Measurements from ENCODE around the gene LHFPL3. TPM values are rescaled to one million over a fixed set of nuclear protein-coding genes. Genes with fewer than 3 reads are reported as not detected.

The LHFPL3 gene
- total and polyA plus RNA-seq, 12 donors: 0.14 TPM; not detected in 11

- DNase-seq: no peak
- no peaks in the 10 kb centered on the region for H3K27me3 ChIP-seq
- no peaks in the 10 kb centered on the region for H3K36me3 ChIP-seq (replicated peaks in 1 of 2)
- no peak for TF ChIP-seq POLR2A (IDR thresholded peaks at IDR 0.05)
- TF ChIP-seq, protein P1, sequence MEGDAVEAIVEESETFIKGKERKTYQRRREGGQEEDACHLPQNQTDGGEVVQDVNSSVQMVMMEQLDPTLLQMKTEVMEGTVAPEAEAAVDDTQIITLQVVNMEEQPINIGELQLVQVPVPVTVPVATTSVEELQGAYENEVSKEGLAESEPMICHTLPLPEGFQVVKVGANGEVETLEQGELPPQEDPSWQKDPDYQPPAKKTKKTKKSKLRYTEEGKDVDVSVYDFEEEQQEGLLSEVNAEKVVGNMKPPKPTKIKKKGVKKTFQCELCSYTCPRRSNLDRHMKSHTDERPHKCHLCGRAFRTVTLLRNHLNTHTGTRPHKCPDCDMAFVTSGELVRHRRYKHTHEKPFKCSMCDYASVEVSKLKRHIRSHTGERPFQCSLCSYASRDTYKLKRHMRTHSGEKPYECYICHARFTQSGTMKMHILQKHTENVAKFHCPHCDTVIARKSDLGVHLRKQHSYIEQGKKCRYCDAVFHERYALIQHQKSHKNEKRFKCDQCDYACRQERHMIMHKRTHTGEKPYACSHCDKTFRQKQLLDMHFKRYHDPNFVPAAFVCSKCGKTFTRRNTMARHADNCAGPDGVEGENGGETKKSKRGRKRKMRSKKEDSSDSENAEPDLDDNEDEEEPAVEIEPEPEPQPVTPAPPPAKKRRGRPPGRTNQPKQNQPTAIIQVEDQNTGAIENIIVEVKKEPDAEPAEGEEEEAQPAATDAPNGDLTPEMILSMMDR (IDR thresholded peaks at IDR 0.05): no peak
- H3K4me3 ChIP-seq: no peak overlapping the region
- no peaks in the 10 kb centered on the region for H3K4me1 ChIP-seq (replicated peaks in 1 of 2)
- WGBS, 4 donors: 80 to 94% (median 92%) methylated on average over 6 of the region's 6 CpGs
- no peak overlapping the region for H3K27ac ChIP-seq
- H3K9me3 ChIP-seq (replicated peaks in 1 of 3): no peaks in the 10 kb centered on the region
- intact Hi-C loops (cut with DNase I): no loop called here
Observed at GRCh38 chr7:104902183-104902582, 573.8 kb downstream of the LHFPL3 start.

- H3K27me3 ChIP-seq: no peaks in the 10 kb centered on the region
- no peaks in the 10 kb centered on the region for H3K36me3 ChIP-seq (replicated peaks in 1 of 2)
- no peak overlapping the region for H3K27ac ChIP-seq
- H3K4me3 ChIP-seq: no peak overlapping the region
- no peaks in the 10 kb centered on the region for H3K4me1 ChIP-seq (replicated peaks in 1 of 2)
- H3K9me3 ChIP-seq (replicated peaks in 1 of 3): no peaks in the 10 kb centered on the region
- TF ChIP-seq POLR2A (IDR thresholded peaks at IDR 0.05): no peak
- TF ChIP-seq, protein P1 (IDR thresholded peaks at IDR 0.05): no peak
- intact Hi-C loops (cut with DNase I): no loop called here
- DNase-seq: no peak
- WGBS, 4 donors: 92 to 94% (median 93%) methylated on average over 2 of the region's 2 CpGs
Observed at GRCh38 chr7:104903044-104903443, 574.6 kb downstream of the LHFPL3 start.

- TF ChIP-seq, protein P1 (IDR thresholded peaks at IDR 0.05): no peak
- TF ChIP-seq POLR2A (IDR thresholded peaks at IDR 0.05): no peak
- Histone ChIP-seq H3K9me3 (replicated peaks in 1 of 3) (no peaks in the 10 kb centered on the region), H3K27ac (no peak overlapping the region), H3K36me3 (replicated peaks in 1 of 2) (no peaks in the 10 kb centered on the region), H3K4me1 (replicated peaks in 1 of 2) (no peaks in the 10 kb centered on the region), H3K27me3 (no peaks in the 10 kb centered on the region), H3K4me3 (no peak overlapping the region)
- intact Hi-C loops (cut with DNase I): no loop called here
- WGBS, 4 donors: 66 to 74% (median 70%) methylated on average over 4 of the region's 4 CpGs
- DNase-seq: no peak
Observed at GRCh38 chr7:104903846-104904245, 575.4 kb downstream of the LHFPL3 start.

GRCh38 chr7:104906032-104906431 is 577.6 kb downstream of the LHFPL3 start:
- DNase-seq: no peak
- Histone ChIP-seq H3K36me3 (replicated peaks in 1 of 2) (no peaks in the 10 kb centered on the region), H3K4me1 (replicated peaks in 1 of 2) (no peaks in the 10 kb centered on the region), H3K27me3 (no peaks in the 10 kb centered on the region), H3K9me3 (replicated peaks in 1 of 3) (no peaks in the 10 kb centered on the region), H3K4me3 (no peak overlapping the region), H3K27ac (no peak overlapping the region)
- TF ChIP-seq, protein P1 (IDR thresholded peaks at IDR 0.05): no peak
- no peak for TF ChIP-seq POLR2A (IDR thresholded peaks at IDR 0.05)
- WGBS, 4 donors: 77 to 88% (median 83%) methylated on average over 7 of the region's 7 CpGs
- intact Hi-C loops (cut with DNase I): no loop called here

All from adrenal gland (tissue), 12 donors.